ENCODE measurements around the gene RPL7A.
"Not testable (repeated sequence)": the region's sequence is repeated elsewhere in the genome, so short reads cannot be mapped to it uniquely, and the experiment has no call there.

Gene RPL7A

GRCh38 chr9:133347985-133348717 is at the start of gene RPL7A, which contains the start of gene MED22:
TSS of gene RPL7A (plus strand) at chr9:133348218. CDS start at chr9:133348244, 26 bp downstream.
TSS of gene MED22 (minus strand) at chr9:133348131. CDS start at chr9:133346662, 1,469 bp downstream.
- Histone ChIP-seq H3K4me3 (ENCODE audit: low read length) (peak within 1 kb of the TSS; percentile 96), H3K36me3 (ENCODE audit: control insufficient read depth, insufficient read depth, low read length) (peaks cover 51% of the 10 kb centered on the region), H3K27me3 (ENCODE audit: control insufficient read depth, insufficient read depth, low read length) (no peaks in the 10 kb centered on the region), H3K4me1 (ENCODE audit: control insufficient read depth, insufficient read depth, low read length) (peaks cover 12% of the 10 kb centered on the region), H3K27ac (ENCODE audit: low read depth, low read length) (peak within 1 kb of the TSS; percentile 88), H3K9ac (ENCODE audit: low read length) (peak within 1 kb of the TSS; percentile 79)

- H3K9ac ChIP-seq (ENCODE audit: low read length); H3K27ac ChIP-seq (ENCODE audit: low read depth, low read length); H3K36me3 ChIP-seq (ENCODE audit: control insufficient read depth, insufficient read depth, low read length); H3K27me3 ChIP-seq (ENCODE audit: control insufficient read depth, insufficient read depth, low read length); H3K4me1 ChIP-seq (ENCODE audit: control insufficient read depth, insufficient read depth, low read length); H3K4me3 ChIP-seq (ENCODE audit: low read length): not testable (repeated sequence)
These were observed 48.0 kb upstream of the RPL7A start for GRCh38 chr9:133299996-133300395.

DNA sequence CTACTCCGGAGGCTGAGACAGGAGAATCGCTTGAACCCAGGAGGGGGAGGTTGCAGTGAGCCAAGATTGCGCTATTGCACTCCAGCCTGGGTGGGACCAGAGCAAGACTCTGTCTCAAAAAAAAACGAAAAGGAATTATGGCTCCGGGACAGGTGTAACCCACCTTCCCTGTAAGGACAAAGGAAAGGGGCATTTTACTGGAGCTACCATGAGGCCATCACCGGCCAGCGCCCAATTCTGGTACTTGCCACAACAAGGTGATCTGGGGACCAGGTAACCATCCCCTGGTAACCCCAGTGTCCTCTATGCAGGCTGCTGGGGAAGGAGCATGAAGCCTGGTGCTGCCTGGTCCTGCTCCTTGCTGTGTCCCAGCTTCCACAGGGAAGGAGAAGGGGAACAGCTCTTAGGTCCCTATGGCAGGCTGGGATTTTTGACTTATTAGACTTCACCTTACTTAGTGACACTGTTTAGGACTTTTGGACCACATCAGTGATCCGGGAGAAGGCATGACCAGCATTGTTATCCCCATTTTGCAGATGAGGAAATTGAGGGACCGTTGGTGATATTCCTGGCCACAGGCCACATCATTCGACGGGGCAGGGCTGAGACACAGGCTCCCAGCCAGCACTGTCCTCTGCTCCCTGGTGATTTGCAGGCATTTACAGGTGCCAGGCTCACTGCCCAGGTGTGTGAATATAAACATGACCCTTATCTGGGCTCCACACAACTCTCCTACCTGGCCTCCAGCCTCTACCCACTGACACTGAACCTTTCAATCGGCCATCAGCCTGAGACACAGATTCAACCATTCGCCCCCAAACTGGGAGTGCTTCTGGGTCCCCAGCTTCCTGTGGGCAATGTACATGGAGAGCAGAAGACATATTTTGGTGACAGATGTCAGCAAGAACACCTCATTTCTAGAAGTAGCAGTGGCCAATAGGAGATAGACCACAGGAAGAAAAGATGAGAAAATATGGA is 46.5 kb upstream of the RPL7A start:
- Histone ChIP-seq H3K27me3 (ENCODE audit: control insufficient read depth, insufficient read depth, low read length) (no peaks in the 10 kb centered on the region), H3K4me1 (ENCODE audit: control insufficient read depth, insufficient read depth, low read length) (no peaks in the 10 kb centered on the region), H3K4me3 (ENCODE audit: low read length) (no peak overlapping the region), H3K9ac (ENCODE audit: low read length) (no peak overlapping the region), H3K36me3 (ENCODE audit: control insufficient read depth, insufficient read depth, low read length) (no peaks in the 10 kb centered on the region), H3K27ac (ENCODE audit: low read depth, low read length) (no peak overlapping the region)

DNA sequence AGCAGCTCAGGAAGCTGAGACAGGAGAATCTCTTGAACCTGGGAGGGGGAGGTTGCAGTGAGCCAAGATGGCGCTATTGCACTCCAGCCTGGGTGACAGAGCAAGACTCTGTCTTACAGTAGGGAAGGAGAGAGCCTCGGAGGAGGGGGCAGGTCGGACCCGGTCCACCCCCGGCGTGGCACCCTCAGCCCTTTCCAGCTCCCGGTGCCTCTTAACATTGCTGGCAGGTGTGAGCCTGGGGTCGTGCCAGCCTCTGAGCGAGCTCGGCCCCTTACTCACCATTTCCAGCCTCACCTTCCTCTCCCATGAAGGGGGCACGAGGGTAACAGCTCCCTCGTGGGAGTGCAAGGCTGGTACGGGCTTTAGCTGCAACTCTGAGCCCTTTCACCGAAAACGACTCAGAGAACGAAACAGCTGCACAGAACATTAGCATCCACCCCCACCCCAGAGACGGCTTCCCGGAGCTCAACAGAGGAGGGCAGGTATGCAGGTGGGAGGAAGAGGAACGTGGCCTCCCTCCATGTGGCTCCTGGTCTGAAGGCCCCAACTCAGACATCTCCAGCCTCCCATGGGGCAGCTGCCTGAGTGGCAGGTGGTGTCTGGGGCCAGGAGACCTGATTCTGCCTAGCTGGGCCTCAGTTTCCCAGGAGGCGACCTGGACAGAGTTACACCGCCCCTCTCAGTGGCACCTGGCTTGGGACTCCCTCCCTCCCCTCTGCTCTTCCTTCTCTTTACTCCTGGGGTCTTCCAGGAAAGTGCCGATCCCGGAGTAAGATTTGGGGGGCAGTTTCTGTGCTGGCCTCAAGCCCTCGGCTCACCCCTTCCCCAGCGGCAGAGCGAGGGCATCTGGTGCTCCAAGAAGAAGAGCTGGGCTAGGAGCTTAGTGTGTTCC is 44.5 kb upstream of the RPL7A start:
- Histone ChIP-seq H3K27ac (ENCODE audit: low read depth, low read length) (no peak overlapping the region), H3K4me1 (ENCODE audit: control insufficient read depth, insufficient read depth, low read length) (no peaks in the 10 kb centered on the region), H3K4me3 (ENCODE audit: low read length) (no peak overlapping the region), H3K27me3 (ENCODE audit: control insufficient read depth, insufficient read depth, low read length) (no peaks in the 10 kb centered on the region), H3K9ac (ENCODE audit: low read length) (no peak overlapping the region), H3K36me3 (ENCODE audit: control insufficient read depth, insufficient read depth, low read length) (no peaks in the 10 kb centered on the region)

DNA sequence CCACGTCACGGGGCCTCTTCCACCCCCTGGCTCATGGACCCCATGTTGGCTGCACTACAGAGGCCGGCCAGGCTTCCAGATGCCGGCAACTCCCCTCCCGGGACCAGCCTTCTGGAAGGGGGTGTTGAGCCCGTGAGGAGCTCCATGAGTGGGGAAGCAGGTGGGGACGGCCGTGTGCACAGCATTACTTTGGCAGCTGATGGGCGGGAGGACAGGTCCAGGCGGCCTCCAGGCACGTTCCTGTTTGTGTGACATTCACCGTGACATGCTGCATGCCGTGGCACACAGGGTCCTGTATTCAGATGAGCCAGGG is 43.9 kb upstream of the RPL7A start:
- H3K9ac ChIP-seq (ENCODE audit: low read length) = no peak overlapping the region
- no peaks in the 10 kb centered on the region for H3K36me3 ChIP-seq (ENCODE audit: control insufficient read depth, insufficient read depth, low read length)
- H3K27me3 ChIP-seq (ENCODE audit: control insufficient read depth, insufficient read depth, low read length) = no peaks in the 10 kb centered on the region
- H3K4me3 ChIP-seq (ENCODE audit: low read length) = no peak overlapping the region
- H3K27ac ChIP-seq (ENCODE audit: low read depth, low read length) = no peak overlapping the region
- H3K4me1 ChIP-seq (ENCODE audit: control insufficient read depth, insufficient read depth, low read length) = no peaks in the 10 kb centered on the region

DNA sequence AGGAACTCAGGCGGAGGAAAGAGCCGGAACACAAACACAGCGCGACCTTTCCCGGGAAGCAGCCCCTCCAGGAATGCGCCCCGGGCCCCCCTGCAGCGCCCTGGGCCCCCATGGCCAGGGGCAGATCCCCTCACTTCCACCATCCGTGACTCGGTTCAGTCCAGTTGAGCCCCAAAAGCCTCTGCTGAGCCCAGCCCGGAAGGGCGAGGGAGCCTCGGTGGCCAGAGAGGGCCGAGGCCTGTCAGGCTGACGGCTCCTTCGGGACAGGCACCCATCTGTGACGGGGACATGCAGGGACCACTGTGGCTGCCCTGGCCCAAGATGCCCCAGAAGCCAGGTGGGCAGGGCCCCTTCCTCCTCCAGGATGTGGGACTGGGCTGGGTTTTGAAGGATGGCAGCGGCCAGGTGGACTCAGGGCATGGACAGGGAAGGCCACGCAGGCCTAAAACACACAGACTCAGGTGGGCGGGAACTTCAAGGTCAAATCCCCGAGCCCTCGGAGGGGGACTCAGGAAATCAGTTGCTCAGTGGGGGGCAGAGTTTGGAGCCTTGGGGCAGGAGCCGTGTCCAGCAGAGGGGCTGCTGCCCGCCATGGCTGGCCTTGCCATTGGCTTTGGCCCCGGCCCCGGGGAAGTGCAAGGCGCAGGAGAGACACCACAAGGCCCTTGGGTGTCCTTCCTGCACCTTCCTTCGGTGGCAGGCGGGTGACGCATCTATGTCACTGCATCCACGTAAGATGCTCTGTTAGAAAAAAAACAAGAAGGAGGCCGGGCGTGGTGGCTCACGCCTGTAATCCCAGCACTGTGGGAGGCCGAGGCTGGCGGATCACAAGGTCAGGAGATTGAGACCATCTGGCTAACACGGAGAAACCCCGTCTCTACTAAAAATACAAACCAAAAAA is 43.3 kb upstream of the RPL7A start:
- Histone ChIP-seq H3K4me3 (ENCODE audit: low read length) (no peak overlapping the region), H3K27ac (ENCODE audit: low read depth, low read length) (no peak overlapping the region), H3K27me3 (ENCODE audit: control insufficient read depth, insufficient read depth, low read length) (no peaks in the 10 kb centered on the region), H3K36me3 (ENCODE audit: control insufficient read depth, insufficient read depth, low read length) (no peaks in the 10 kb centered on the region), H3K4me1 (ENCODE audit: control insufficient read depth, insufficient read depth, low read length) (no peaks in the 10 kb centered on the region), H3K9ac (ENCODE audit: low read length) (no peak overlapping the region)

GRCh38 chr9:133305731-133306130 is 42.3 kb upstream of the RPL7A start:
- H3K27me3 ChIP-seq (ENCODE audit: control insufficient read depth, insufficient read depth, low read length) = no peaks in the 10 kb centered on the region
- no peaks in the 10 kb centered on the region for H3K4me1 ChIP-seq (ENCODE audit: control insufficient read depth, insufficient read depth, low read length)
- no peak overlapping the region for H3K9ac ChIP-seq (ENCODE audit: low read length)
- H3K36me3 ChIP-seq (ENCODE audit: control insufficient read depth, insufficient read depth, low read length) = no peaks in the 10 kb centered on the region
- no peak overlapping the region for H3K27ac ChIP-seq (ENCODE audit: low read depth, low read length)
- H3K4me3 ChIP-seq (ENCODE audit: low read length) = no peak overlapping the region

DNA sequence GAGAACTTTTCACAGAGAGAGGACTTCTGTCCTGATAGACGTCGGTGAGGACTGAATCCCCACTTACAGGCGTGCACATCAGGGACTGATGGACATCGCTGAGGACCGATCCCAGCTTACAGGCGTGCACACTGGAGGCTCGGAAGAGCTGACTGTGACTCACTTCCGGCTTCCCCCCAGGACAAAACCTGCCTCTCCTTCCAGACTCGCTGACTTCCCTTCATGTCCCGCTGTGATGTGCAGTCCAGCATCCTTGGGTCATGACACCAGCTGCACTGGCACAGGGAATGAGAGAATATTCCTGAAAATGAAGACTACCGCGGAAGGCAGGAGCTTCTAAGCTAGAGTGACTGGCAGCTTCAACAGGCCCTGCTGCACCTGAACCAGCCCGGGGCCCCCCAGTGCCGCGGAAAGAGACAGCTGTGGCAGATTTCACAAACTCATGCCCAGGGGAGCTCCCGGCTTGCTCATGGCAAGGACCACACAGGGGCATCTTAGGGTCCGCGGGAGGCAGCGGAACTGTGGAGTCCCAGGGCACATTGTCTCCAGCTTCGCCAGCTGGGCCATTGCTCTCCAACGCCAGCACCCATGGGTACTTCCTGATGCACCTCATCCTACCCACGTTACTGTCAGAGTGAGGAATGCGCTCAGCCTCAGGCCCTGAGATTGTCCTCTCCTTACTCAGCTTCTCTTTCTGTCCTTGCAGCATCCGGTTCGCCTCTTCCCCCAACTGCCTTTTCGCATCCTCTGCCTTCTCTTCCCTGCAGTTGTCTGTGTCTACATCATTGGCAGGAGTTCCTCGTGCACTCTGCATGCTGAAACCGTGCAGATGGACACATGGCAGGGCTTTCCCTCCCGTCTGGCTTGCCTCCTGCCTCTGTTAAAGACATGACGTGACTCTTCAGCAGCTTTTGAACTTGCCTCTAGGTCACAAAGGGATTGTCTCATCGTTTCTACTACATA is 41.5 kb upstream of the RPL7A start:
- no peaks in the 10 kb centered on the region for H3K4me1 ChIP-seq (ENCODE audit: control insufficient read depth, insufficient read depth, low read length)
- no peak overlapping the region for H3K9ac ChIP-seq (ENCODE audit: low read length)
- H3K36me3 ChIP-seq (ENCODE audit: control insufficient read depth, insufficient read depth, low read length) = no peaks in the 10 kb centered on the region
- H3K27ac ChIP-seq (ENCODE audit: low read depth, low read length) = no peak overlapping the region
- H3K4me3 ChIP-seq (ENCODE audit: low read length) = no peak overlapping the region
- H3K27me3 ChIP-seq (ENCODE audit: control insufficient read depth, insufficient read depth, low read length) = no peaks in the 10 kb centered on the region

DNA sequence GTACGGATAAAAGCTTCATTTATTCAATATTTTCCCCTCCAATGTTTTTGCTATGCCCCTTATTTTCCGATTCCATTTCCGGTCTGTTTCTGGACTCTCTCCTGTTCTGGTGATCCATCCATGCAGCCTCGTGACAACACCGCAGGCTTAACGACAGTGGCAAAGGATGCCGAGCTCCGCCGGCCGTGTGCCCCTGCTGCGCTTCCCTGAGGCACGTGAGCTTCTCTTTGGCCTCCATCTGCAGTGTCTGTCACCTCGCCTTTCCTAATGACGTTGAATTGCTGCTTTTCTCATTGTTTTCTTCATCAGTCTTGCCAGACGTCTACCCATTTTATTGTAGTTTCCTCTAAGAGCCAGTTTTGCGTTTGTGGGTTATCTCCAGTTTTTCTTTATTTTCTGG is 40.7 kb upstream of the RPL7A start:
- no peaks in the 10 kb centered on the region for H3K4me1 ChIP-seq (ENCODE audit: control insufficient read depth, insufficient read depth, low read length)
- no peak overlapping the region for H3K9ac ChIP-seq (ENCODE audit: low read length)
- H3K4me3 ChIP-seq (ENCODE audit: low read length) = no peak overlapping the region
- no peaks in the 10 kb centered on the region for H3K36me3 ChIP-seq (ENCODE audit: control insufficient read depth, insufficient read depth, low read length)
- no peak overlapping the region for H3K27ac ChIP-seq (ENCODE audit: low read depth, low read length)
- H3K27me3 ChIP-seq (ENCODE audit: control insufficient read depth, insufficient read depth, low read length) = no peaks in the 10 kb centered on the region

- no peak overlapping the region for H3K27ac ChIP-seq (ENCODE audit: low read depth, low read length)
- H3K36me3 ChIP-seq (ENCODE audit: control insufficient read depth, insufficient read depth, low read length) = no peaks in the 10 kb centered on the region
- H3K4me1 ChIP-seq (ENCODE audit: control insufficient read depth, insufficient read depth, low read length) = no peaks in the 10 kb centered on the region
- no peak overlapping the region for H3K9ac ChIP-seq (ENCODE audit: low read length)
- no peak overlapping the region for H3K4me3 ChIP-seq (ENCODE audit: low read length)
- H3K27me3 ChIP-seq (ENCODE audit: control insufficient read depth, insufficient read depth, low read length) = no peaks in the 10 kb centered on the region
These were observed 38.4 kb upstream of the RPL7A start for GRCh38 chr9:133309608-133310007.

GRCh38 chr9:133315997-133316396 is 32.0 kb upstream of the RPL7A start:
- Histone ChIP-seq H3K9ac (ENCODE audit: low read length) (no peak overlapping the region), H3K4me3 (ENCODE audit: low read length) (no peak overlapping the region), H3K27ac (ENCODE audit: low read depth, low read length) (no peak overlapping the region), H3K4me1 (ENCODE audit: control insufficient read depth, insufficient read depth, low read length) (no peaks in the 10 kb centered on the region), H3K36me3 (ENCODE audit: control insufficient read depth, insufficient read depth, low read length) (no peaks in the 10 kb centered on the region), H3K27me3 (ENCODE audit: control insufficient read depth, insufficient read depth, low read length) (no peaks in the 10 kb centered on the region)
